H9 (cell line): Measurements from ENCODE around the gene GABARAP. TPM values are rescaled to one million over a fixed set of nuclear protein-coding genes. Genes with fewer than 3 reads are reported as not detected.

Experiments used
- DNase-seq: peaks from one replicate; pipeline ENCODE4 v3.0.0-alpha.2; 2017
- H2AFZ ChIP-seq: one replicate; pipeline ENCODE4 v1.6.1; 2013; ENCODE audit warnings: mild to moderate bottlenecking, low read length, control low read depth, moderate library complexity
- H2AK5ac ChIP-seq: 2 replicates; pipeline ENCODE4 v1.6.1; 2013; ENCODE audit warnings: low read length, control low read depth, mixed read lengths; ENCODE audit not compliant: insufficient read length
- H2BK120ac ChIP-seq: one replicate; pipeline ENCODE4 v1.6.1; 2013; ENCODE audit warnings: low read depth, mild to moderate bottlenecking, low read length, control low read depth, inconsistent platforms; ENCODE audit not compliant: poor library complexity, severe bottlenecking
- H2BK12ac ChIP-seq: 2 replicates; pipeline ENCODE4 v1.6.1; 2013; ENCODE audit warnings: low read length, control low read depth, mixed read lengths, low read depth; ENCODE audit not compliant: insufficient read length
- H2BK15ac ChIP-seq: 2 replicates; pipeline ENCODE4 v1.6.1; 2013; ENCODE audit warnings: low read depth, low read length, control low read depth
- H2BK20ac ChIP-seq: one replicate; pipeline ENCODE4 v1.6.1; 2013; ENCODE audit warnings: low read depth, mild to moderate bottlenecking, low read length, control low read depth, inconsistent platforms; ENCODE audit not compliant: poor library complexity, severe bottlenecking
- H2BK5ac ChIP-seq: 2 replicates; pipeline ENCODE4 v1.6.1; 2013; ENCODE audit warnings: low read length, control low read depth, mixed read lengths; ENCODE audit not compliant: insufficient read length
- H3K14ac ChIP-seq: 2 replicates; pipeline ENCODE4 v1.6.1; 2013; ENCODE audit warnings: low read length, control low read depth; ENCODE audit not compliant: insufficient read depth
- H3K18ac ChIP-seq: 2 replicates; pipeline ENCODE4 v1.6.1; 2013; ENCODE audit warnings: low read depth, mild to moderate bottlenecking, mixed read lengths, low read length, control low read depth; ENCODE audit not compliant: insufficient read length
- H3K23ac ChIP-seq: 2 replicates; pipeline ENCODE4 v1.6.1; 2013; ENCODE audit warnings: low read length, control low read depth, mixed read lengths, low read depth; ENCODE audit not compliant: insufficient read length
- H3K23me2 ChIP-seq: 2 replicates; pipeline ENCODE4 v1.6.1; 2013; ENCODE audit warnings: low read depth, mild to moderate bottlenecking, mixed read lengths, low read length, control low read depth; ENCODE audit not compliant: insufficient read length, poor library complexity, severe bottlenecking
- H3K27ac ChIP-seq: 2 replicates; pipeline ENCODE4 v1.5.1; 2013; ENCODE audit warnings: low read length, control low read depth, mixed read lengths, low read depth; ENCODE audit not compliant: insufficient read length
- H3K27me3 ChIP-seq: 2 replicates; pipeline ENCODE4 v1.6.1; 2013; ENCODE audit warnings: low read length, control low read depth, inconsistent platforms; ENCODE audit not compliant: insufficient read depth
- H3K4ac ChIP-seq: 2 replicates; pipeline ENCODE4 v1.6.1; 2013; ENCODE audit warnings: low read depth, mild to moderate bottlenecking, control low read depth, inconsistent platforms, low read length, moderate library complexity
- H3K4me1 ChIP-seq: 2 replicates; pipeline ENCODE4 v1.6.1; 2013; ENCODE audit warnings: low read length, control low read depth, inconsistent platforms; ENCODE audit not compliant: insufficient read depth
- H3K4me2 ChIP-seq: 2 replicates; pipeline ENCODE4 v1.6.1; 2013; ENCODE audit warnings: low read length, control low read depth, mixed read lengths; ENCODE audit not compliant: insufficient read length, insufficient read depth
- H3K56ac ChIP-seq: 2 replicates; pipeline ENCODE4 v1.6.1; 2013; ENCODE audit warnings: low read depth, mild to moderate bottlenecking, mixed read lengths, low read length, control low read depth; ENCODE audit not compliant: insufficient read length
- H3K79me1 ChIP-seq: 2 replicates; pipeline ENCODE4 v1.6.1; 2013; ENCODE audit warnings: low read depth, mild to moderate bottlenecking, moderate library complexity, low read length, control low read depth, inconsistent platforms; ENCODE audit not compliant: insufficient read depth, poor library complexity, severe bottlenecking
- H3K79me2 ChIP-seq: 2 replicates; pipeline ENCODE4 v1.6.1; 2013; ENCODE audit warnings: low read length, control low read depth, inconsistent platforms; ENCODE audit not compliant: insufficient read depth
- H3K9ac ChIP-seq: 2 replicates; pipeline ENCODE4 v1.6.1; 2013; ENCODE audit warnings: low read length, control low read depth, mixed read lengths; ENCODE audit not compliant: insufficient read length; ENCODE audit errors: extremely low read depth
- H3K9me3 ChIP-seq: one replicate; pipeline ENCODE4 v1.6.1; 2013; ENCODE audit warnings: low read depth, low read length, inconsistent platforms; ENCODE audit not compliant: control insufficient read depth
- H3T11ph ChIP-seq: one replicate; pipeline ENCODE4 v1.6.1; 2013; ENCODE audit warnings: mild to moderate bottlenecking, low read length, control low read depth, inconsistent platforms
- H4K20me1 ChIP-seq: one replicate; pipeline ENCODE4 v1.6.1; 2013; ENCODE audit not compliant: control insufficient read depth, insufficient read length, insufficient read depth
- H4K5ac ChIP-seq: 2 replicates; pipeline ENCODE4 v1.6.1; 2013; ENCODE audit warnings: low read depth, mild to moderate bottlenecking, mixed read lengths, low read length, control low read depth; ENCODE audit not compliant: insufficient read length
- H4K8ac ChIP-seq: replicated peaks from 2 replicates; pipeline ENCODE4 v1.6.1; 2013; ENCODE audit warnings: low read length, control low read depth, mixed read lengths, low read depth; ENCODE audit not compliant: insufficient read length
- H4K91ac ChIP-seq: 2 replicates; pipeline ENCODE4 v1.6.1; 2013; ENCODE audit warnings: low read depth, mild to moderate bottlenecking, moderate library complexity, mixed read lengths, low read length, control low read depth; ENCODE audit not compliant: insufficient read length
- H3K27ac Mint-ChIP-seq, 3 experiments: 2 replicates in 2 of 3; 3 replicates in 1 of 3; pipeline ENCODE4 v1.8.0; 2020 to 2021; ENCODE audit warnings: mixed read lengths in 3 of 3, mild to moderate bottlenecking in 1 of 3, moderate library complexity in 1 of 3
- H3K27me3 Mint-ChIP-seq: 2 replicates; pipeline ENCODE4 v1.8.0; 2021; ENCODE audit warnings: low read depth, mild to moderate bottlenecking, moderate library complexity, mixed read lengths
- H3K36me3 Mint-ChIP-seq, 3 experiments: 2 replicates in 2 of 3; 3 replicates in 1 of 3; pipeline ENCODE4 v1.8.0; 2020 to 2021; ENCODE audit warnings: low read depth in 3 of 3, mixed read lengths in 3 of 3; ENCODE audit not compliant: insufficient read depth in 1 of 3
- H3K4me1 Mint-ChIP-seq, 2 experiments: 2 replicates each; pipeline ENCODE4 v1.8.0; 2020; ENCODE audit warnings: mixed read lengths in 2 of 2
- H3K4me3 Mint-ChIP-seq, 2 experiments: 2 replicates in 1 of 2; 3 replicates in 1 of 2; pipeline ENCODE4 v1.8.0; 2020 to 2021; ENCODE audit warnings: mild to moderate bottlenecking in 2 of 2, mixed read lengths in 2 of 2, moderate library complexity in 1 of 2
- H3K9me3 Mint-ChIP-seq, 2 experiments: 2 replicates in 1 of 2; 3 replicates in 1 of 2; pipeline ENCODE4 v1.8.0; 2020; ENCODE audit warnings: mild to moderate bottlenecking in 2 of 2, mixed read lengths in 2 of 2, moderate library complexity in 1 of 2
- CTCF ChIP-seq: fragments of 200-600 bp; sonication (generic); conservative IDR thresholded peaks from 3 replicates; pipeline ENCODE4 v1.8.0; 2021; ENCODE audit warnings: antibody characterized with exemption, mild to moderate bottlenecking
- WGBS: extraction: QIAGEN DNeasy Blood & Tissue Kit; methylation state at CpG from one replicate; pipeline ENCODE4 v1.1.7; 2013; ENCODE audit warnings: missing lambda C conversion rate, low lambda C conversion rate, mixed read lengths; ENCODE audit not compliant: insufficient read length; ENCODE audit errors: extremely low coverage; 5-methylcytosine and 5-hydroxymethylcytosine counted together
- total RNA-seq: library from RNA; stranded (reverse); gene quantifications from 2 replicates; pipeline ENCODE4 v1.2.1, GENCODE V29; 2021

Gene GABARAP
- total RNA-seq, 1 experiment from 2014 or later: 261 TPM

GRCh38 chr17:7258731-7259554 is 16.7 kb upstream of the GABARAP start:
- H2BK5ac ChIP-seq: no peak overlapping the region
- no peak overlapping the region for H4K5ac ChIP-seq
- DNase-seq: no peak
- no peak overlapping the region for H3K14ac ChIP-seq
- no peak overlapping the region for H3K9ac ChIP-seq
- no peaks in the 10 kb centered on the region for H3K27me3 ChIP-seq
- H3K56ac ChIP-seq: no peak overlapping the region
- H3K4me1 ChIP-seq: peaks cover 4% of the 10 kb centered on the region; the same call in 1 of the 2 replicates
- no CpG with 5 or more reads among the region's 7 CpGs for WGBS
- H3K9me3 ChIP-seq: no peaks in the 10 kb centered on the region
- Mint-ChIP-seq H3K4me1 (peaks cover 17 to 29% of the 10 kb centered on the region in 2 experiments), H3K27me3 (peaks cover 2% of the 10 kb centered on the region), H3K9me3 (peaks cover 0 to 4% of the 10 kb centered on the region in 2 experiments; a peak in 1 of 5 replicates), H3K36me3 (peaks cover 21 to 63% (median 50%) of the 10 kb centered on the region in 3 experiments), H3K27ac (peak overlapping the region in 1 of 3 experiments; percentile 88; a peak in 3 of 7 replicates), H3K4me3 (peak overlapping the region; percentile 59 to 86)
- H4K8ac ChIP-seq: no peak overlapping the region
- peaks cover 25% of the 10 kb centered on the region for H3K23me2 ChIP-seq
- no peaks in the 10 kb centered on the region for H3K79me1 ChIP-seq
- no peak overlapping the region for H2BK120ac ChIP-seq
- no peak overlapping the region for H2BK20ac ChIP-seq
- no peak overlapping the region for H2BK12ac ChIP-seq
- H3K4ac ChIP-seq: no peak overlapping the region
- no peak overlapping the region for H2AFZ ChIP-seq
- no peak overlapping the region for H3K27ac ChIP-seq
- H3K18ac ChIP-seq: no peak overlapping the region
- H4K91ac ChIP-seq: no peak overlapping the region
- H3K4me2 ChIP-seq: no peak overlapping the region
- no peak overlapping the region for H2AK5ac ChIP-seq
- no peak overlapping the region for H2BK15ac ChIP-seq
- H3T11ph ChIP-seq: no peak overlapping the region
- H4K20me1 ChIP-seq: no peaks in the 10 kb centered on the region
- H3K23ac ChIP-seq: no peak overlapping the region
- TF ChIP-seq CTCF: no peak
- peaks cover 8% of the 10 kb centered on the region; the same call in 1 of the 2 replicates for H3K79me2 ChIP-seq
